Measurements from ENCODE around the gene UIMC1.

UIMC1 gene

DNA sequence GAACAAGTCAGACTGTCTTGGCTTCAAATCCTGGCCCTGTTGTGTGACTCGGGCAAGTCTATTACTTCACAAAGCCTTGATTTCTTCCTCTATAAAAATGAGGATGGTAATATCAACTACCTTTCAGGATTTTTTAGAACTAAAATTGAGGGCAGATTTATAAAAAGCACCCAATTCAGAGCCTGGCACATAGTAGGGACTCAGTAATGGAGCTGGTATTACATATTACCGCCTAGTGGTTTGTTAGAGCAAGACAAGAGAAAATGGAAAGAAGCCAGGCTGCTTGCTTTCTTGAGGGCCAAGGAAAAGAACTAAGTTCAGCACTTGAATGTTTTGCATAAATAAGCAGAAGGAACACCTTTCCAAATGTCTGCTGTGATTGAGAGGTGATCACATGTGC is 35.4 kb upstream of the UIMC1 start:
- H2AFZ ChIP-seq (ENCODE audit: low read length): no peak overlapping the region
- H3K4me3 ChIP-seq (ENCODE audit: low read length, poor library complexity, severe bottlenecking): no peak overlapping the region
- H3K4me2 ChIP-seq (ENCODE audit: low read depth, low read length, poor library complexity, severe bottlenecking): no peak overlapping the region
- H3K9me3 ChIP-seq (ENCODE audit: insufficient read depth, low read depth, low read length): no peaks in the 10 kb centered on the region
- TF ChIP-seq, protein P1, sequence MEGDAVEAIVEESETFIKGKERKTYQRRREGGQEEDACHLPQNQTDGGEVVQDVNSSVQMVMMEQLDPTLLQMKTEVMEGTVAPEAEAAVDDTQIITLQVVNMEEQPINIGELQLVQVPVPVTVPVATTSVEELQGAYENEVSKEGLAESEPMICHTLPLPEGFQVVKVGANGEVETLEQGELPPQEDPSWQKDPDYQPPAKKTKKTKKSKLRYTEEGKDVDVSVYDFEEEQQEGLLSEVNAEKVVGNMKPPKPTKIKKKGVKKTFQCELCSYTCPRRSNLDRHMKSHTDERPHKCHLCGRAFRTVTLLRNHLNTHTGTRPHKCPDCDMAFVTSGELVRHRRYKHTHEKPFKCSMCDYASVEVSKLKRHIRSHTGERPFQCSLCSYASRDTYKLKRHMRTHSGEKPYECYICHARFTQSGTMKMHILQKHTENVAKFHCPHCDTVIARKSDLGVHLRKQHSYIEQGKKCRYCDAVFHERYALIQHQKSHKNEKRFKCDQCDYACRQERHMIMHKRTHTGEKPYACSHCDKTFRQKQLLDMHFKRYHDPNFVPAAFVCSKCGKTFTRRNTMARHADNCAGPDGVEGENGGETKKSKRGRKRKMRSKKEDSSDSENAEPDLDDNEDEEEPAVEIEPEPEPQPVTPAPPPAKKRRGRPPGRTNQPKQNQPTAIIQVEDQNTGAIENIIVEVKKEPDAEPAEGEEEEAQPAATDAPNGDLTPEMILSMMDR (conservative IDR thresholded peaks at IDR 0.05; ENCODE audit: low read length): no peak
- no peak for TF ChIP-seq EZH2phosphoT487 (IDR thresholded peaks at IDR 0.05; ENCODE audit: borderline replicate concordance)
- H3K9ac ChIP-seq (ENCODE audit: low read depth, low read length, poor library complexity, severe bottlenecking): no peak overlapping the region
- no peaks in the 10 kb centered on the region for H3K27me3 ChIP-seq (ENCODE audit: insufficient read depth, low read length, poor library complexity, severe bottlenecking)
- H3K79me2 ChIP-seq (ENCODE audit: insufficient read depth, low read length): no peaks in the 10 kb centered on the region
- no peaks in the 10 kb centered on the region for H4K20me1 ChIP-seq (ENCODE audit: insufficient read depth, low read length, poor library complexity, severe bottlenecking)
- H3K4me1 ChIP-seq (ENCODE audit: insufficient read depth, low read length, poor library complexity, severe bottlenecking): no peaks in the 10 kb centered on the region
- no peaks in the 10 kb centered on the region for H3F3A ChIP-seq (ENCODE audit: low read depth)
- no peaks in the 10 kb centered on the region for H3K9me2 ChIP-seq (replicated peaks; ENCODE audit: low read depth, low read length)
- H3K36me3 ChIP-seq (ENCODE audit: insufficient read depth, low read length): peaks cover 22% of the 10 kb centered on the region; the same call in 1 of the 2 replicates

DNA sequence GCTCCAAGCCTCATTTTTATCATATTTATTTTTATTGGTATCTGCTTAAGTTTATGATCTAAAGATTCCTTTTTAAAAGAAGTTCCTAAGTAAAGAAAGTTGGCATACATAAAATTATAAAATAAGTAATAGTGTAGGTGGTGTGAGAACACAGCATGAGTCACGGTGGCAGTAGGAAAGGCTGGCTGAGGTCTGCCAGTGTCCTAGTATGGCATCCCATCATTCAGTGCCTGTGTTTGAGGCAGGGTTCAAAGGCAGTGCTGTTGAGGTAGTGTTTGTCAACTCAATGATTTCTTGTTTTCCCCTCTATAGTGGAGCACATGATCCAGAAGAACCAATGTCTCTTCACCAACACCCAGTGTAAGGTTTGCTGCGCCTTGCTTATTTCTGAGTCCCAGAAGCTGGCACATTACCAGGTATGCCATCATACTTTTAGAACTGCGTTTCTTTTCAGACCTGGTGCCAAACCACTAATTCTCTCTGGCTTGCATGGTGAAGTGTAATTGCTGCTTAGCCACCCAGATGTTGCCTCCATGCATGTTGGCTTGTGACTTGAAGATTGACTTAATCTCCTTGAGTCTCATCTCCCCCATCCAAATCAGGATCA is 34.3 kb upstream of the UIMC1 start:
- no peaks in the 10 kb centered on the region for H3K9me2 ChIP-seq (replicated peaks; ENCODE audit: low read depth, low read length)
- peaks cover 22% of the 10 kb centered on the region; the same call in 1 of the 2 replicates for H3K36me3 ChIP-seq (ENCODE audit: insufficient read depth, low read length)
- H3K4me3 ChIP-seq (ENCODE audit: low read length, poor library complexity, severe bottlenecking): no peak overlapping the region
- peaks cover 5% of the 10 kb centered on the region for H3K4me1 ChIP-seq (ENCODE audit: insufficient read depth, low read length, poor library complexity, severe bottlenecking)
- TF ChIP-seq, protein P1 (conservative IDR thresholded peaks at IDR 0.05; ENCODE audit: low read length): no peak
- TF ChIP-seq EZH2phosphoT487 (IDR thresholded peaks at IDR 0.05; ENCODE audit: borderline replicate concordance): no peak
- no peaks in the 10 kb centered on the region for H3K9me3 ChIP-seq (ENCODE audit: insufficient read depth, low read depth, low read length)
- H3K4me2 ChIP-seq (ENCODE audit: low read depth, low read length, poor library complexity, severe bottlenecking): no peak overlapping the region
- H3K27me3 ChIP-seq (ENCODE audit: insufficient read depth, low read length, poor library complexity, severe bottlenecking): no peaks in the 10 kb centered on the region
- no peaks in the 10 kb centered on the region for H3F3A ChIP-seq (ENCODE audit: low read depth)
- H4K20me1 ChIP-seq (ENCODE audit: insufficient read depth, low read length, poor library complexity, severe bottlenecking): no peaks in the 10 kb centered on the region
- 0 out of 2 replicates have a peak, but pooled peaks cover 9% of the 10 kb centered on the region for H3K79me2 ChIP-seq (ENCODE audit: insufficient read depth, low read length)
- no peak overlapping the region for H2AFZ ChIP-seq (ENCODE audit: low read length)
- H3K9ac ChIP-seq (ENCODE audit: low read depth, low read length, poor library complexity, severe bottlenecking): no peak overlapping the region

DNA sequence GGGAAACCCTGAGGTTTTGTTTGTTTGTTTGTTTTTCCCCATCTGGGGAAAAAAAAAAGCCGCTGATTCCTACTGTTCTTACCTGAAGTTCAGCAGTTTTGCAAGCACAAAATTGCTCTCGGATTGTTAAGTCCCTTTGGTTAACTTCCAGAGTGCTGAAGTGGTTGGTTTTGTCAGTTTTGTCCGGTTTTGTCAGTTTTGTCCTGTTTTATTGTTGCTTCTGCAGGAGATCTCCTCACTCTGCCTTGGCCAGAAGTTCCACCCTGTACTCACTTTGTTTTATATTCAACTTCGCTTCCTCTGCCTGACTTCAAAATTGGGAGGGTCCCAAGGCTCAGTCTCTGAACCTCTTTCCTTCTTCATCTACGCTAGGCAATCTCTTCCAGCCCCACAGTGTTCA is 30.3 kb upstream of the UIMC1 start:
- no peaks in the 10 kb centered on the region for H4K20me1 ChIP-seq (ENCODE audit: insufficient read depth, low read length, poor library complexity, severe bottlenecking)
- H3K36me3 ChIP-seq (ENCODE audit: insufficient read depth, low read length): peaks cover 9% of the 10 kb centered on the region; the same call in 1 of the 2 replicates
- no peaks in the 10 kb centered on the region for H3F3A ChIP-seq (ENCODE audit: low read depth)
- H3K79me2 ChIP-seq (ENCODE audit: insufficient read depth, low read length): 0 out of 2 replicates have a peak, but pooled peaks cover 9% of the 10 kb centered on the region
- H3K27me3 ChIP-seq (ENCODE audit: insufficient read depth, low read length, poor library complexity, severe bottlenecking): no peaks in the 10 kb centered on the region
- no peak overlapping the region for H3K4me3 ChIP-seq (ENCODE audit: low read length, poor library complexity, severe bottlenecking)
- H3K9ac ChIP-seq (ENCODE audit: low read depth, low read length, poor library complexity, severe bottlenecking): no peak overlapping the region
- no peaks in the 10 kb centered on the region for H3K9me3 ChIP-seq (ENCODE audit: insufficient read depth, low read depth, low read length)
- no peaks in the 10 kb centered on the region for H3K9me2 ChIP-seq (replicated peaks; ENCODE audit: low read depth, low read length)
- no peak overlapping the region for H3K4me2 ChIP-seq (ENCODE audit: low read depth, low read length, poor library complexity, severe bottlenecking)
- peaks cover 5% of the 10 kb centered on the region for H3K4me1 ChIP-seq (ENCODE audit: insufficient read depth, low read length, poor library complexity, severe bottlenecking)
- no peak for TF ChIP-seq EZH2phosphoT487 (IDR thresholded peaks at IDR 0.05; ENCODE audit: borderline replicate concordance)
- no peak overlapping the region for H2AFZ ChIP-seq (ENCODE audit: low read length)

DNA sequence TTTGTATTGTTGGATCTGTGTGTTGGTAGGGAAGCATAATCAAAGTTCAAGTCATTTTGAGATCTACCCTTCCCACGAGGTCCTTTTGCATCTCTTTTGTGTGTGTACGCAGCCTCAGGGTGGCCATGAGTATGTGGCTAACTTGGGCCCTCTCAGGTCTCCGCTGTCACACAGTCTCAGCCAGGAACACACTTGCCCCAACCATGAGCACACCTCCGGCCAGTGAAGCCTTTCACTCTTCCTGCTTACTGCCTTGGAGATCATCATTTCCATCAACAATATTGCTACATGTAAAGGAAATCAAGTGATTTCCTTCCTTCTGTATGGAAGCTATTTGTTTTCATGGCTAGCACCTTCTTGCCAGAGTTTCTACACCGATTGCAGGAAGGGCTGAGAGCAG is 29.9 kb upstream of the UIMC1 start:
- TF ChIP-seq EZH2phosphoT487 (IDR thresholded peaks at IDR 0.05; ENCODE audit: borderline replicate concordance): no peak
- TF ChIP-seq, protein P1 (conservative IDR thresholded peaks at IDR 0.05; ENCODE audit: low read length): no peak
- Histone ChIP-seq H3K79me2 (ENCODE audit: insufficient read depth, low read length) (0 out of 2 replicates have a peak, but pooled peaks cover 9% of the 10 kb centered on the region), H4K20me1 (ENCODE audit: insufficient read depth, low read length, poor library complexity, severe bottlenecking) (no peaks in the 10 kb centered on the region), H3F3A (ENCODE audit: low read depth) (no peaks in the 10 kb centered on the region), H3K9ac (ENCODE audit: low read depth, low read length, poor library complexity, severe bottlenecking) (no peak overlapping the region), H3K36me3 (ENCODE audit: insufficient read depth, low read length) (peaks cover 5% of the 10 kb centered on the region; the same call in 1 of the 2 replicates), H3K27me3 (ENCODE audit: insufficient read depth, low read length, poor library complexity, severe bottlenecking) (no peaks in the 10 kb centered on the region), H3K4me2 (ENCODE audit: low read depth, low read length, poor library complexity, severe bottlenecking) (peak overlapping the region; percentile 20), H2AFZ (ENCODE audit: low read length) (no peak overlapping the region), H3K4me3 (ENCODE audit: low read length, poor library complexity, severe bottlenecking) (no peak overlapping the region), H3K9me2 (replicated peaks; ENCODE audit: low read depth, low read length) (no peaks in the 10 kb centered on the region), H3K4me1 (ENCODE audit: insufficient read depth, low read length, poor library complexity, severe bottlenecking) (peaks cover 5% of the 10 kb centered on the region), H3K9me3 (ENCODE audit: insufficient read depth, low read depth, low read length) (no peaks in the 10 kb centered on the region)
